Epidermal melanocyte (primary cell): ENCODE results near the gene NPL.

Experiments used
- DNase-seq: peaks from one replicate; pipeline ENCODE4 v3.0.0; 2011; ENCODE audit warnings: low spot score; ENCODE audit not compliant: insufficient read length

The NPL gene, protein sequence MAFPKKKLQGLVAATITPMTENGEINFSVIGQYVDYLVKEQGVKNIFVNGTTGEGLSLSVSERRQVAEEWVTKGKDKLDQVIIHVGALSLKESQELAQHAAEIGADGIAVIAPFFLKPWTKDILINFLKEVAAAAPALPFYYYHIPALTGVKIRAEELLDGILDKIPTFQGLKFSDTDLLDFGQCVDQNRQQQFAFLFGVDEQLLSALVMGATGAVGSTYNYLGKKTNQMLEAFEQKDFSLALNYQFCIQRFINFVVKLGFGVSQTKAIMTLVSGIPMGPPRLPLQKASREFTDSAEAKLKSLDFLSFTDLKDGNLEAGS

DNA sequence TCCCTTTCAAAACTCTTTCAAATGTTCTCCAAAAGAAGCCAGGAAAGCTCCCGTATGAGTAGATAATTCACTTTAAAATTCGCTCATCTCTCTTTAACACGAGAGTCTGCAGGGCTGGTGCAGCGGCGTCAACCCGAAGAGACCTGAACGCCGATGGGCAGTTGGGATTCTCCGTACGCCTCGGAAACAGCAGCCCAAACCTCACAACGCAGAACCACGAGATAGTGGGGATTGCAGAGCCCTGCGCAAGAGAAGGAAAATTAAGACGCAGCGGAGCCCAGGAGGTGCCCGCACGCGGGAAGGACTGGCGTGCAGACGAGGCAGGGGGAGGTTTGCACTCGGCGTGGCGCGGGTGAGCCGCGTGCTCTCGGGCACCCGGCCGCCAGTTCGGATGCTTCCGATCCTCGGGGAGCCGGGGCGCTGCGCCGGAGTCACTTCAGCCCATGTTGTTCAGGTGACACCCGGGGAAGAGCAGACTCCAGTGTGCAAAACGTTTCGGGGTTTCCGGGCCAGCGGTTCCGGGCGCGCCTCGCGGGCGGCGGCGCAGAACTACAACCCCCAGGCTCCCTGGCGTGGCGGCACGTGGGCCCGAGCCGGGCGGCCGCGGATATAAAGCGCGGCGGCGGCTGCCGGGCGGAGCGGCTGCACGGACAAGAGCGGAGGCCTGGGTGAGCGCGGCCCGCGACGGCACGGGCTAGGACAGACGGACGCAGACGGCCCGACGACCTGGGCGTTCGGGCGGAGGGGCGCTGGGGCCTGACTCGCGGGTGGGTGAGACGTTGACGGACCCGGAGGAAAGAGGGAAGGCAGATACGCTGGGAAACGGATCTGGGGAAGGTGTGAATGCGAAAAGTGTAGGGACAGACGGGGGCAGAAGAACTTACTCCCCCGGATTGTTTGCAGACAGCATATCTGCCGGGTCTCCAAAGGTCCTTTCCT is at the start of gene NPL:
Gene NPL, plus strand, starts transcription at position 636 of the 939 bp plus-strand sequence. CDS start 4,599 bp downstream, outside the sequence.
- peak; percentile 48 for DNase-seq

DNA sequence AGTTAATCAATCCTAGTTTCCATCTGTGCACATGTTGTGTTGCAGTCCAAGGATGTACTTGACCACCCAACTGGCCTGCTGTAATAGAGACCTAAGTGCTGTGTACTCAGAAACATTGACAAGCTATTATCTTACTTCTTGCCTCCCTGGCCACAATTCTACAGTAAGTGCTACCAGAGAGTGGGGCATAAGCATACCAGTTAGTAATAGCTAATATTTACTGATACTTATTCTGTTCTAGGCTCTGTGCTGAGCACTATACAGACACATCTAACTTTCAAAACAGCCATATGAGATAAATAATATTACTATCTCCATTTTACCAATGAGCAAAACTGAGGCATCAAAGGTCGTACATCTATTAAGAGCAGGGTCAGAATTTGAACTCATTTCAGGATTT is 49.5 kb upstream of the NPL start:
- DNase-seq = no peak

DNA sequence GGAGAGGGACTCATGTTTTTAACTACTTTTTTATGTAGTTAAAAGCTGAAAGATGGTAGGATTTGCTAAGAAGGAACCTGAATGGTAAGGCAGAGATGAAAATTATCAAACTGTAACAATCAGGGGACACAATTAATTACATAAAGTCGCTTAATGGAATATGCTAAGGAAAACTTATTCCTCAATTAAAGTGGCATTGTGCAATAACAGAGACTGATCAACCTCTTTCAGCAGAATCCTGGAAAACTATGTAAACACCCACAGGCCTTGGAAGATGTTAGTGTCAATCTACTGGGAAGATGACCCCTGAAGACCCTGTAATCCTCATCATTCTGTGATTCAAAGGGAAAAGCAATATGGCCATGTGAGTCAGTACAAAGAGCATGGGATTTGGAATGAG is 46.8 kb upstream of the NPL start:
- no peak for DNase-seq

DNA sequence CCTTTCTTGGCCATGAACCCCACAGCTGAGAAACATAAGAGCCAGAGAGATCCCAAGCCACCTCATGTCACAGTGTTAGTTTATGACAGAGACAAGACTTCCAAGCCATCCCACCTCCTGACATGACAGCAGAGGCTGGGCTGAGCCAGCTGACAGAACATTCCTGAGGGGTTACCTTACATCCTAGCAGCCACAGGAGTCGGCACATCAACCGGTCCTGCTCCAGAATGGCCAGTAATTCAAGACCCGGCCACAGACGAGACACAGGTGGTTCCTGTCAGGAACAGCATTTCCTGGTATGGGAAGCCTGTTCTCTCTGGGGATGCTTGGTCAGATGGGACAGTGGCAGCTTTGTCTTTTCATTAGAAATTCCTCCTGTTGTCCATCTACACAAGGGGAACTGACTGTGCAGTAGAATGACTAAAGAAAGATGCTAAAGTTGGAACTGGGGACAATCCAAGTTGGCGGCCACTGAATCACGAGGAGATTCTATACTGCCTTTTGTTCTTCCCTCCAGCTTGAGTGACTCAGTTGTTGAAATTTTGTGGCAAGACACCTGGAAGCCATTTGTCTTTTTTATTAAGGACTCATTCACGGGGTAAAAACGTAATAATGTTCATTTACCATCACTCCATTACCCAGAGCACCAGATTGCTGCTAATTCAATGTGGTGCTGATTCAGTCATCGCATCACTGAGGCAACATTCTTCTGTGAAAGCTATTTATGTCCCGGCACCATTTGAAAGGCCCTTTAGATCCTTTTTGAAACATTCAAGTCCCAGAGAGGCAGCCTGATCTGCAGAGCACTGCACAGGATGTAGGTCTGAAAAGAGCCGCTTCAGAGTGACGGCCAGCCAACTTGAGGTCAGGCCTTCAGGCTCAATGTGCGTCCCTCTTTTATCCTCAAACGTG is 37.2 kb upstream of the NPL start:
- DNase-seq = no peak

DNA sequence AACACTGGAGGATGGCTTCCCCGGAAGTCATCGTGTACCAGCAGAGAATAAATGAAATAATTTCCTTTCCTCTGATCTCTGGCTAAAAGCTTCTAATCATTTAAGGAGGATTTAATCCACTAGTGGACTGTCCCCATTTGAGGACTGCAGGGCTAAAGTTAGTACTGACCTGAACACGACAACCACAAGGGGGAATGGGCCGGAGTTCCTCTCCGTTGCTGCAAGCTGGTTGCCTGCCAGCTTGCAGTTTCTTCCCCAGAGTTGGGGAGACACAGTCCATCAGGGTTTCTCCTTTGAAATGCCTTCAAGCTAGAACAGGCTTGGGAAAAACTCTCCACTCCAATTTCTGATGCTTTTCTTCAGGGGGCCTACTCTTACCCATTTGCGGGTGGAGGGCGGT is 35.5 kb upstream of the NPL start:
- DNase-seq = no peak

DNA sequence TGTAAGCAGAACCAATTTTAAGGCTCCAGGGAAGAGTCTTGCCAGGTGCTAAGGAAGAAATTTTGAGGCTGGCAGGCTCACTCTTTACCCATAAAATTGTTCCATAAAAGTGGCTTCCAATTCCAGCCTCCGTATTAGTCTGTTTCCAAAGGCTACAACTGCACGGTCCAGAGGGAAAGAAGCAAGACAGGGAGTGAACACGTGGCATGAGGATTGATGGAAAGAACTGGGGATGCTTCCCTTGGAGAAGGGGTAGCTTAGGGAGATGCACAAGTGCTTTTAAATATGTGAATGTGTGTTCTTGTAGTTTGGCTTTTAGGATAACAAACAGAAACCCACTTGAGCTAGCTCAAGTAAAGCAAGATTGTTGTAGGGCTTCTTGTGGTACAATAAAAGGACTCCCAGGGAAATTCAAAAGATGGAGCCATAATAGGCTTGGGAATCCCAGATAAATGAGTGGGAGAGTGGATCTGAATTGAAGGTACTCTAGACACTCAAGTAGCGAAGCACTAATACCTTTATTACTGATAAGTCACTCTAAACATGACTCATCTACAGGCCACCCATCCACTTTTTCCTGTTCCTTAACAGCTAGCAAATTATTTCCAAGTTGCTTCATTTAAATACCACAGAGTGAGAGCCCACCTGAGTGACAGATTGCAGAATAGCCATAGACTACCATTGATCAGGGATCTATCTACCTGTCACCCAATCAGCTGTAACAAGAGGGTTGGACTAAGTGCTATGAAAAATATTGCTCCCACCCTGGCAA is 34.8 kb upstream of the NPL start:
- no peak for DNase-seq

DNA sequence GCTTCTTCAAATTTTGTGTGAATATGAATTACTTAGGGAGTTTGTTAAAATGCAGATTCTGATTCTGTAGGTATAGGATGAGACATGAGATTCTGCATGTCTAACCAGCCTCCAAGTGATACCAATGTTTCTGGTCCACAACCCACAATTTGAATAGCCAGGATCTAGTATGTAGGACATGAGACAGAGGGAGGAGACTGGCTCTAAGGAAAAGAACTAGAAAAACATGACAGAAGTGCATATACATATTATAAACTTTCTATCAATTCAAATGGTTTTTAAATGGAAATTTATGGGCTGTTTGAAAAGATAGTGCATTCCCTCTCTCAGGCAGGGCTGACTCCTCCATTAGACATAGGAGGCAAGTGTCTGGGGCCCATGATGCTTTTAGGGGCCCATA is 33.9 kb upstream of the NPL start:
- DNase-seq = no peak

DNA sequence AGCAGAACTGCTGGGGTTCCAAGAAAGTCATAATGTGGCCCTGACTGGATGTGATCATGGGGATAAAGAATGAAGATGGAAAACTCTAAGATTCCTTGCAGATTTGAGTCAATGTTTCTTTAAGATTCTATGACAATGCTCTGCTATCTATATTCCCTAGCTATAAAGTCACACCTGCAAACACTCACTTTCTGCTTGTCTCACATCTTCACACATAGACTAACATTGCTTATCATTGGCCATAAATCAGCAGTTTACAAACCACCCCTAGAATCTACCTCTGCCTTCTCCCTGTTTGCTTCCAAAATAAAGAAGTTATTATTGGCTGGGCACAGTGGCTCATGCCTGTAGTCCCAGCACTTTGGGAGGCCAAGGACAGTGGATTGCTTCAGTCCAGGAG is 33.1 kb upstream of the NPL start:
- DNase-seq = no peak

DNA sequence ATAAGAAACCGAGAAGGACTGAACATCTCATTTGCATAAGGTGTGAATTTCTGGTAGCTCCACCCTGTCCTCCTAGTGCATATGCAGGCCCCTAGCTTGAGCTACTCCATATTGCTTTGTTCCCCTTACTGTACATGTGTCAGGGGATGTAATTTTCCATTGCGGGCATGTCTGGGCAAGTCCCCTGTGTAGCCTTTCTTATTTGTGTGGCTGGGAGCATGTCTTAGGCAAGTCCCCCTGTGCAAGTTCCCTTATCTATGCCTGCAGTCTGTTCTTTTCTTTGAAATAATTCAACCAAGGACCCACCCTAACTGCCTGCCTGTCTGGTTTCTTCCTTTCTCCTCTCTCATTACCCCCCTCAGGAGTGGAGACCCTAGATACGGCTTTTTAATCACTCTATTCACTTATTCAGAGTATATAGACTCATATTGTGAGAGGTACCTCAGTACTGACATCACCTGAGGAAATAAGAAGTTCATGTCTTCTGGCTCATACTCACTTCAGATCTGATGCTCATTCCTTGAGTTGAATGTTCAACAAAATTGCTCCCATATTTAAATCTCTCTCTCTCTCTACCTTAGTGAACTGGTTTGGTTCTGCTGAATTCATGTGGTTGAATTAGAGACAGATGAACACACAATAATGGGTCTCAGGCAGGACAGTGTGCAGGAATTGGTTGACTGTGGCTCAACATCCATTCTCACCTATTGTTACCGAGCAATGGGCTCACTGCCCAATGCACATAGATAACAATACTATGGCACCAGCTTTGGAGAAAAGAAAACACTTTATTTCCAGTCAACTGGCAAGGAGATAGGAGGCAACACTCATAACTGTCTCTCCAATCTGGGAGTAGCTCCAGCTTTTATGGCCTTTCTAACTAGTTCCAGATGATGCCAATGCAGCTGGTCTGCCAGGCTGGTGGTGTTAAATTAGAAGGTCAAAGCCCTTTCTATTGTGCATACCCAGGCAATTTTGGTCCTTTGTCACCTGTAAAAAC is 27.9 kb upstream of the NPL start:
- no peak for DNase-seq

DNA sequence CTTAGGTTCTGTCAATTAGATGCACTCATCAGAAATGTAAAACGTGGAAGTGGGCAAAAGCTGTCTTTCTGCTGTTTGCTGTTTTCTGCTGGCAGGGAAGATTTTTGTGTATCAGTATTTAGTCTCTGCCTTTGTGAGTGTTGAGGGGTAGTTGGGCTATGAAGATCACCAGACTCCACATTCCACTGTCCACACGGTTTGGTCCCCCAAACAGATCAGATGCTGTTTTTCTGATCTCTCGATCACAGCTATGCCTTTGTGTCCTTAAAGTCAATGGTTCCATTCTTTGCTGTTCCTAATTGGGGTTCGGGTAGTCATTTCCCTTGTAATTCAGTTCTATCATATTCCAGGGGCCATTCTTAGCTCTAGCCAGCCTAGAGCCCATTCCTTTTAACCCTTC is 27.0 kb upstream of the NPL start:
- no peak for DNase-seq

DNA sequence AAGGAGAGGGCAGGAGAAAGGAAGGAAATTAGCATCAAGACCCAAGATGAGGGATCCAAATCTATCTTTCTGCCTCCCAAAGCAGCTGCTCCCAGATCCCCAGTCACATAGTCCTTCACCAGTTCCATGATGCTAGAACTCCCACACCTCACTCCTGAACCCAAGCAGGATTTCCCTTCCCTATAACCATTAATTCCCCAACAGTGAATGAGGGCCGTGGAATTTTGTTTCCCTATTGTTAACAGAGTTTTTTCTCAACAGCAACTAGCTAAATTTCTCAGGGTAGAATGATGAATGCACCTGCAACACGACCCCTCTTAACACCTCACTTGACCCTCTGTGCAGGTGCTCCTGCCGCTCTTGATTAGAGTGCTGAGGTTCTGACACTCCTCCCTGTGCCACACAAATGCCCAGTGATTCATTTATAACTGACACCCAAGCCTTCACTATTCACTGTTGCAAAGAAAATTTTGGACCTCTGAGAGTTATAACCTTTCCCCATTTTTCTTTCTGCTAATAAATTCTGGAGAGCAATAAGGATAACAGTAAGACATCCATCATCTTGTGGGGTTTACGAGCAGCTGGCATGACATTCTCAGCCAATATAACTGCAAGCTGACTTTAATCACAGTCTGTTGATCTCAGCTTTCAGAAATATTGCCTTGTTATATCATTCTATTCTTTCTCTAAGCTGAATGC is 25.4 kb upstream of the NPL start:
- DNase-seq = no peak

DNA sequence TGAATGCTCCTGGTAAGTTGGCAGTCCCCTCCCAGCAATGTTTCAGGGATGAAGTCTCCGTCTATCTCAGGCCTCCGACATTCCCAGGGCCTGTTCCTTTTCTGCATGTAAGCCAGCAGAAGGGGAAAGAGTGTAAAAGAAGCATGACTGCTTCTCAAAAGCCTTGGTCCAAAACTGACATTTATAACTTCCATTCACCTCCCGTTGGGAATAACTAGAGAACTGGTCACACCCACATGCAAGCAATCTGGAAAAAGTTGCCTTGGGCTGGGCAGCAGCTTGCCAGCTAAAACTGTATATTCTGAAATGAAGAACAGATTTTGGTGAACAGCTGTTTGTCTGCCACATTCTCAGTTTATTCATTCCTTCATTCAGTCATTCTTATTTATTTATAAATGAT is 24.2 kb upstream of the NPL start:
- DNase-seq = no peak

DNA sequence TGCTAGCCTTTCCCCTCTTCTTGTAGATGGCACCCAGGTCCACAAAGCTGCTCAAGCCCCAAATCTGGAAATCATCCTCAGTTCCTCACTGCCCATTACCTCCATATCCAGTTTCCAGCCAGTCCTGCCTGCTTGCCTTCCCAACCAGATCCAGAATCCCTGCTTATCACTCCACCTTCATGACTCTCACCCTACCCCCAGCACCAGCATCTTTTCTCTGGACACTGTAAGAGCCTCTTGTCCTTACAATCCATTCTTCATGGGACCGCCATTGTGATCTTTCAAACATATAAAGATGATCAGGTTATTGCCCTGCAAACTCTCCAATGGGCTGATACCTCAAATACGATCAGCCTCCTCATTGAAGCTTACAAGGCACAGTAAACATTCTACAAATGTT is 23.5 kb upstream of the NPL start:
- no peak for DNase-seq

DNA sequence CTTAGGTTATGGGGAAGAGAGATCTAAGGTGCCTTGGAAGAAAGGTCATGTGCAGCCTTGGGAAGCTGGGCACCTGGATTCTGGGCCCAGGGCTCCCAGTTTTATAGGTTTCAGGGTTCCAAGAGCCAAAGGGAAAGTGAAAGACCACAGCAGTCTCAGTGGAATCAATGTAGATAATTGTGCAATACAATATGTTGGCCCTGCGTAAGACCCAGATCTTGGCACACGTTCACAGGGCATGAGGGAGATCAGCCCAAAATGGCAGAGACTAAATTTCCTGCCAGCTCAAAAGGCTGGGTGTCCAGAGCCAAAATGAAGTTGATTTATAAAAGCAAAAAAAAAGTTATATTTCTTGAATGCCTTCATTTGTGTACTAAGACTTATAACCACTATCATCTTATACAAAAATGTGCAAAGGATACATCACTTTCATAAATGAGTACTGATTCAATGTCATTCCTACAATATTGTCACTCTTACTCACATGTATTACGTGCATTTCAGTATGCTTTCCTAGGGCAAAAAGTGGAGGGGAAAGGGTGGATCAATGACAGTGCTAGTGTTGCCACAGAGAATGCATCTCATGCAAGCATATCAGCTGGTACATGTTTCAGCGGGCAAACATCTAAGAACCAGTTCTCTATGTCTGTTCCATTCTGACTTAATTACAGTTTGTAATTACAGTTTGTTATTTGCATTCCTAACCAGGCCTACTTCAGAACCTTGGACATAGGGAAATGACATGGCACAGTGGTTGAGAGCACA is 22.5 kb upstream of the NPL start:
- no peak for DNase-seq

DNA sequence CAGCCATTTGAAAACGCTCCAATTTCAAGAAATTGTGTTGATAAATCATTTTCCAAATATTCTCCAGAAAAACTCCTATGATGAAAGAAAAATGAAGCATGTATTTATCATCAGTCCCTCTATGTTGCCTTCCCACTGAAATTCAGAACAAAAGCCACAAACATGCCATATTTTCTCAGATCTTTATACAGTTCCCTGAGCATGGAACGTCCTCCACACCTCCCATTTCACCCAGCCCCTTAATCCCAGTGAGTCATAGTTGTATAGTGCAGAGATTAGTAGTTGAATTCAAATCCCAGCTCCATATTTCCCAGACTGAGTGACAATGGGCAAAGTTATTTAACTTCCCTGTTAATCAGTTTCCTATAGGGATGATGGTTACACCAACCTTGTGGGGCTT is 20.6 kb upstream of the NPL start:
- DNase-seq = no peak

DNA sequence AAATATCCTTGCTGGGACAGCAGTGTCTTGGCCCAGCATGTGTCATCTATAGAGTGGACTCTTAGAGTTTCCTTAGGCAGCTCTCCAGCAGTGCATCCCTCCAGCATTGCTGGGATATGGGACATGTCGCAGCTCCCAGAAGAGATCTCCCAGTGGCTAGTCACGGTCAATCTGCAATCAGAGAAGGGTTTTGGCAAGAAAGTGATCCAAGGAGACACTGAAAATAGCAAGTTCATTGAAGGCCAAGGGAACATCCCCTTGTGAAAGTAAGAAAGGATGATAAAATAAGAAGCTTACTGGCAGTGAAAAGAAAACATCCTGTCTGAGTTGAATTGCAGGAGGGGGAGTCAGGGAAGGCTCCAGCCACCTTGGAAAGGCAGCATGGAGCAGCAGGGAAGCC is 19.3 kb upstream of the NPL start:
- DNase-seq = no peak

DNA sequence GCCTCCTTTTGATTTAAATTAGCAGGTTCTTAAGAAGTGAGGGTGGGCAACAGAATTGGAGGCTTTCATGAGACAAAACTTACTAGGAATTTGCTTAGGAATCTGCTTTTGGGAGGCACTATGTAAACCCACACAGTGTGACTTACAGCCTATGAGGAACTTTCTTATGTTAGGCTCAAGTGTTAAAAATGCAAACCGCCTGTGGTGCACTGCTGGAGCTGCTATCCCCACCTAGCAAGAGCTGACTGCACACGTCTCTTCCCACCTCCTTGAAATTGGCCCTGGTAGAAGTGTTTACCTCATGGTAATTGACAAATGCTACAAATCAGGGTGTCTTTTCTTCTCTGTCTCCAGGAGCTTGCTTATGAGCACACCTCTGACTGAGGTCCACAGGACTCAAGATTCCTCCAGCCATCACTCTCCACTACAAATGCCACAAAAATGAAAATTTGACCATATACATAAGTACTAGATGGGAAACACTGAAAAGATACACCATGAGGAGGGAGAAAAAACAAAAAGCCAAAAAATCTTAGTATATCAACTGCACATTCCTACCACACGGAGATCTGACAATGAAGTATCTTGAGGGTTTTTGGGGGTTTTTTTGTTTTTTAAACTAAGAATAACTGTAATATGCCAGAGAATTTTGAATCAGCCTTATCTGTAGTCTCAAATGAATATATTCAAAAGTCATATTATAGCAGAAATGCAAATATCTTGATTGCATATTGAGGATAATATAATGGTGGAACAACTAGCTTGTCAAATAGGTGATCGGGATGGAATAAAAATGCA is 18.2 kb upstream of the NPL start:
- DNase-seq = no peak
